Stimulated activated naive B cell treated with anti-CD40 and anti-IgM and Interleukin-4, amounts not matched to agents 10 μg/mL and 1 μg/mL and 100 μg/mL, for 72 hours (primary cell): ENCODE data around the gene RALGDS.
"Not testable (repeated sequence)": the region's sequence is repeated elsewhere in the genome, so short reads cannot be mapped to it uniquely, and the experiment has no call there.

ENCODE experiments used
- ATAC-seq, 2 donors: fragments of 150-1000 bp; cut with Tn5 transposase; replicated peaks; 2 replicates each; pipeline ENCODE4 v1.10.0; 2021; ENCODE audit warnings: moderate library complexity in 1 of 2
- DNase-seq: peaks from one replicate; pipeline ENCODE4 v3.0.0; 2021
- H3K27ac Mint-ChIP-seq: one replicate; pipeline ENCODE4 v1.8.0; 2022; ENCODE audit warnings: mild to moderate bottlenecking, mixed read lengths
- H3K27me3 Mint-ChIP-seq, 2 donors: one replicate each; pipeline ENCODE4 v1.8.0; 2022; ENCODE audit warnings: mixed read lengths in 2 of 2
- H3K36me3 Mint-ChIP-seq, 2 donors: one replicate each; pipeline ENCODE4 v1.8.0; 2022; ENCODE audit warnings: mixed read lengths in 2 of 2, mild to moderate bottlenecking in 1 of 2
- H3K4me1 Mint-ChIP-seq, 2 donors: one replicate each; pipeline ENCODE4 v1.8.0; 2022; ENCODE audit warnings: mixed read lengths in 2 of 2, mild to moderate bottlenecking in 1 of 2
- H3K4me3 Mint-ChIP-seq, 2 donors: one replicate each; pipeline ENCODE4 v1.8.0; 2022; ENCODE audit warnings: mild to moderate bottlenecking in 2 of 2, mixed read lengths in 2 of 2, moderate library complexity in 1 of 2
- H3K9me3 Mint-ChIP-seq, 2 donors: one replicate each; pipeline ENCODE4 v1.8.0; 2022; ENCODE audit warnings: mixed read lengths in 2 of 2, mild to moderate bottlenecking in 1 of 2

Gene RALGDS

DNA sequence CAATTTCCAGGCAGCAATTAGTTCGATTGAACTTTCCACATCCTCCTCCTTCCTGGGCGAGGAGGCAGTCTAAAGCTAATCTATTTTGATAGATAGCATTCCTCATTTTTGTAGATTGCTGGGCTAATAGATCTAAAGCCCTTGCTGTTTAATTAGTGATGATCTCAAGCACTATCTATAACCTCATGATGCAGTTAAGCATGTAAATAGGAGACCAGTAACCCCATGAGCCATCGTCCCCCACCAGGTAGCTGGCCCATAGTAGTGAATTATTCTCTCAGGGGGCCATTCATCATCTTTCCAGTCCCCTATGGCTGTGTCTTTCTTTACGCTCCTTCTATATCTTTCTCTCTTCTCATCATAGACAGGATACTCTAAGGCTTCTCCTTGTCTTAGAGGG, 44.3 kb downstream of the RALGDS start:
- no peak for DNase-seq
- H3K36me3 Mint-ChIP-seq, result peaks cover 0 to 2% of the 10 kb centered on the region in 2 donors
- H3K4me3 Mint-ChIP-seq, result no peak overlapping the region
- H3K9me3 Mint-ChIP-seq, result no peaks in the 10 kb centered on the region
- no peak overlapping the region for H3K27ac Mint-ChIP-seq
- no peaks in the 10 kb centered on the region for H3K4me1 Mint-ChIP-seq
- ATAC-seq, result no peak
- H3K27me3 Mint-ChIP-seq, result peaks cover 7% of the 10 kb centered on the region in 2 donors

DNA sequence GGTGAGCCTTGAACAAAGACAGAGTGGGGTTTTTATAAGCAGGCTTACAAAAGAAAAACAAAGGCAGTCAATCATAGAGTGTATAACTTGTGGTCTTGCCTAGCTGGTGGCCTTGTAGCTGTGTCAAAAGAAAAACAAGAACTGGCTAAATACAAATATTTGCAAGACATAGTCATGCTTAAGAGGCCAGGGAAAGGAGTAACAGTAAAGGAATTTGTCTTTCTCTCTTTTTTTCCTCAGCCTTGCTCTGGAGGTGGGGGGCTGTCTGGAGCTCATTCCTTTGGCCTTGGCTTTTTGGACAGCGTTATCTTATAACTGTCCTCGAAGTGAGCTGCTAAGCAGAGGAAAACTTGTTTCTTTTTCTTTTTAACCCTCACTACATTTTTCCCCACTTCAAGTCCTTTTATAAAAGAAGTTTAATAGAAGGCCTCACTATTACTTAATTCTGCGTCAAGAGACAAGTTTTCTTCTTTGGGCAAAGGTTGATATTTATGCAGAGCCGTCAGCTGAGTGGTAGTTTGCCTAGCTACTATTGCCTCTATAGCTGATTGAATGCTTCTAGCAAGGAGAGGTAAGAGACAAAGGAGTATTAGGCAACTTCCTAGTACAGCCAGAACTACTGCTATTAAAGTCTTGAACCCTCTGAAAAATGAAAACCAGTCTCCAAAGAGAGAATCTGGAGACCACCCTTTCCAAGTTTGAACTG, 45.0 kb downstream of the RALGDS start:
- H3K4me3 Mint-ChIP-seq, result no peak overlapping the region
- H3K36me3 Mint-ChIP-seq, result peaks cover 0 to 3% of the 10 kb centered on the region in 2 donors
- H3K27ac Mint-ChIP-seq, result no peak overlapping the region
- H3K4me1 Mint-ChIP-seq, result no peaks in the 10 kb centered on the region
- peaks cover 7% of the 10 kb centered on the region in 2 donors for H3K27me3 Mint-ChIP-seq
- no peaks in the 10 kb centered on the region for H3K9me3 Mint-ChIP-seq
- ATAC-seq (no peak), DNase-seq (no peak)

DNA sequence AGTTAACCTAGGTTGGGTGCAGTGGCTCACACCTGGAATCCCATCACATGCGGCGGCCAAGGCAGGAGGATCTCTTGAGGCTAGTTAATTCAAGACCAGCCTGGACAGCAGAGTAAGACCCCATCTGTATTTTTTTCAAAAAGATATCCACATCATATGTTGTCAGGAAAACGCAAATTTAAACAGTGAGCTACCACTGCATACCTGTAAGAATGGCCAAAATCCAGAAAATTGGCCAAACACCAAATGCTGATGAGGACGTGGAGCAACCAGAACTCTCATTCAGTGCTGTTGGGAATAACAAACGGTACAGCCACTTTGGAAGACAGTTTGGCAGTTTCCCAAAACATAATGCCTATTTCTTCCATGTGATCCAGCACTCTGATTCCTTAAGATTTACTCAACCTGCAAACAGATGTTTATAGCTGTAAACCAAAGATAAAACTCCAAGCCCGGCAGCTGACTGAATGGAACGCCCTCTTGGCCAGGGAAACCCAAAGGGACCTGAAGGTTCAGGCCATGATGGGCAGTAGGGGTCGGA, 46.9 kb downstream of the RALGDS start:
- Mint-ChIP-seq H3K9me3 (no peaks in the 10 kb centered on the region), H3K27ac (no peak overlapping the region), H3K27me3 (no peaks in the 10 kb centered on the region), H3K4me3 (no peak overlapping the region), H3K36me3 (peaks cover 0 to 6% of the 10 kb centered on the region in 2 donors), H3K4me1 (no peaks in the 10 kb centered on the region)
- DNase-seq, result no peak
- ATAC-seq, result no peak

DNA sequence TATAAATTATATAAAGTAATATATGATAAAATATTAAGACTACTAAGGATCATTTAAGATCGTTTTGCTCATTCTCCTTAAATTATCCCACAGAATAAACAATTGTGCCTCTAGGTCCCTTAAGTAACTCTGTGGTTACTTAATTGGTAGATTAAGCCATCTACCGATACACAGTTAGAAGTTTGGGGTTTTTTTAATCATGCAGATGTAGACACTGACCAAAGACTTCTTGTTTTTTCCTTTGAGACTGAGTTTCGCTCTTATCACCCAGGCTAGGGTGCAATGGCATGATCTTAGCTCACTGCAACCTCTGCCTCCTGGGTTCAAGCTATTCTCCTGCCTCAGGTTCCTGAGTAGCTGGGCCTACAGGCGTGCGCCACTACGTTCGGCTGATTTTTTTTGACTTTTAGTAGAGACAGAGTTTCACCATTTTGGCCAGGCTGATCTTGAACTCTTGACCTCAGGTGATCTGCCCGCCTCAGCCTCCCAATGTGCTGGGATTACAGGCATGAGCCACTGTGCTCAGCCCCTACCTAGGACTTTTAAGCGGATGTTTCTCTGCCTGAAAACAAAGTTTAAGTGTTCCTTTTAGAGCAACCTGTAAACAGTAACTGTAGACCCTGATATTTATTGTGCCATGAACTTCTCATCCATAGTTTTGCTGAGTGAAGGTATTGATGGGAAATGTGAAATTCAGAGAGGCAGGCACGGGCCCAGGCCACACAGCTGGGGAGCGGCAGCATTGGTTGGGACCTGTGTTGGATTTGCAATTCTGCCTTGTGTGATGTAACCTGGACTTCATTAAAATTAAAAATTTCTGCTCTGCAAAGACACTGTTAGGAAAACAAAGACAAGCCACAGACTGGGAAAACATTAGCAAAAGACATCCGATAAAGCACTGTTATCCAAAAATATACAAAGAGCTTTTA, 47.7 kb downstream of the RALGDS start:
- DNase-seq (no peak), ATAC-seq (no peak)
- Mint-ChIP-seq H3K9me3 (no peaks in the 10 kb centered on the region), H3K4me3 (no peak overlapping the region), H3K36me3 (peaks cover 0 to 6% of the 10 kb centered on the region in 2 donors), H3K27ac (no peak overlapping the region), H3K27me3 (no peaks in the 10 kb centered on the region), H3K4me1 (no peaks in the 10 kb centered on the region)

DNA sequence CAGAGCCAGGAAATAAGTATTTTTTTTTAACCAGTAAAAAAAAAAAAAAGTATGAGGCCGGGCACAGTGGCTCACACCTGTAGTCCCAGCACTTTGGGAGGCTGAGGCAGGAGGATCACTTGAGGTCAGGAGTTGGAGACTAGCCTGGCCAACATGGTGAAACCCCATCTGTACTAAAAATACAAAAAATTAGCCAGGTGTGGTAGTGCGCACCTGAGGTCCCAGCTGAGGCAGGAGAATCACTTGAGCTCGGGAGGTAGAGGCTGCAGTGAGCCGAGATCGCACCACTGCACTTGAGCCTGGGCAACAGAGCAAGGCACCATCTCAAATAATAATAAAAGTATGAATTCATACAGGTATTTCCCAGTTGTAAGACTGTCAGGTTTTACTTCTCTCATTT, 48.8 kb downstream of the RALGDS start:
- not testable (repeated sequence) for H3K27ac Mint-ChIP-seq, H3K9me3 Mint-ChIP-seq, DNase-seq, H3K4me1 Mint-ChIP-seq, H3K27me3 Mint-ChIP-seq, H3K36me3 Mint-ChIP-seq, ATAC-seq, H3K4me3 Mint-ChIP-seq

DNA sequence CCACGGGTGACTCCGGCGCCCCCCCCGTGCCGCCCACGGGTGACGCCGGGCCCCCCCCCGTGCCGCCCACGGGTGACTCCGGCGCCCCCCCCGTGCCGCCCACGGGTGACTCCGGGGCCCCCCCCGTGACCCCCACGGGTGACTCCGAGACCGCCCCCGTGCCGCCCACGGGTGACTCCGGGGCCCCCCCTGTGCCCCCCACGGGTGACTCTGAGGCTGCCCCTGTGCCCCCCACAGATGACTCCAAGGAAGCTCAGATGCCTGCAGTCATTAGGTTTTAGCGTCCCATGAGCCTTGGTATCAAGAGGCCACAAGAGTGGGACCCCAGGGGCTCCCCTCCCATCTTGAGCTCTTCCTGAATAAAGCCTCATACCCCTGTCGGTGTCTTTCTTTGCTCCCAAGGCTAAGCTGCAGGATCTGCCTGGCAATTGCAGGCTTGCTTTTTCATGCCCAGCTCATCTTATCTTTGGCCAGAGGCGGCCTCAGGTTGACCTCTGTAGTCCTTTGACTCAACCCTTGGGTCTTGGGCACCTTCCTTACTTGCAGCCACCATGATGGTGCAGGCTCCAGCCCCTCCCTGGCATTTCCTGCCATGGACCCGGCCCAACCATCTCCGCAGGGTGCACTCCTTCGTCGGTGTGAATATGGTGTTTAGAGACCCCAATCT, 49.4 kb downstream of the RALGDS start:
- Mint-ChIP-seq H3K4me1 (no peaks in the 10 kb centered on the region), H3K4me3 (no peak overlapping the region), H3K36me3 (peaks cover 0 to 6% of the 10 kb centered on the region in 2 donors), H3K9me3 (no peaks in the 10 kb centered on the region), H3K27ac (no peak overlapping the region), H3K27me3 (no peaks in the 10 kb centered on the region)
- DNase-seq, result no peak
- ATAC-seq, result no peak

DNA sequence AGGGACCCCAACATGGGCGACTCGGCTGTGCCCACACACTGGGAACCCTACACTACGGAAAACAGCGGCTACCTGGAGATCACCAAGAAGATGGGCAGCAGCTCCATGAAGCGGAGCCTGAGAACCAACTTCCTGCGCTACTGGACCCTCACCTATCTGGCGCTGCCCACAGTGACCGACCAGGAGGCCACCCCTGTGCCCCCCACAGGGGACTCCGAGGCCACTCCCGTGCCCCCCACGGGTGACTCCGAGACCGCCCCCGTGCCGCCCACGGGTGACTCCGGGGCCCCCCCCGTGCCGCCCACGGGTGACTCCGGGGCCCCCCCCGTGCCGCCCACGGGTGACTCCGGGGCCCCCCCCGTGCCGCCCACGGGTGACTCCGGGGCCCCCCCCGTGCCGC, 50.1 kb downstream of the RALGDS start:
- H3K9me3 Mint-ChIP-seq, ATAC-seq, H3K4me1 Mint-ChIP-seq, H3K27ac Mint-ChIP-seq, H3K36me3 Mint-ChIP-seq, H3K4me3 Mint-ChIP-seq, DNase-seq, H3K27me3 Mint-ChIP-seq: not testable (repeated sequence)

DNA sequence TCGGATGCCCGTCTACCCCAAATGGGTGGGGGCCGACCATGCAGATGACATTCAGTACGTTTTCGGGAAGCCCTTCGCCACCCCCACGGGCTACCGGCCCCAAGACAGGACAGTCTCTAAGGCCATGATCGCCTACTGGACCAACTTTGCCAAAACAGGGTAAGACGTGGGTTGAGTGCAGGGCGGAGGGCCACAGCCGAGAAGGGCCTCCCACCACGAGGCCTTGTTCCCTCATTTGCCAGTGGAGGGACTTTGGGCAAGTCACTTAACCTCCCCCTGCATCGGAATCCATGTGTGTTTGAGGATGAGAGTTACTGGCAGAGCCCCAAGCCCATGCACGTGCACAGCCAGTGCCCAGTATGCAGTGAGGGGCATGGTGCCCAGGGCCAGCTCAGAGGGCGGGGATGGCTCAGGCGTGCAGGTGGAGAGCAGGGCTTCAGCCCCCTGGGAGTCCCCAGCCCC, 50.5 kb downstream of the RALGDS start:
- not testable (repeated sequence) for H3K4me3 Mint-ChIP-seq, H3K4me1 Mint-ChIP-seq, H3K36me3 Mint-ChIP-seq, H3K9me3 Mint-ChIP-seq, DNase-seq, H3K27ac Mint-ChIP-seq, ATAC-seq, H3K27me3 Mint-ChIP-seq

DNA sequence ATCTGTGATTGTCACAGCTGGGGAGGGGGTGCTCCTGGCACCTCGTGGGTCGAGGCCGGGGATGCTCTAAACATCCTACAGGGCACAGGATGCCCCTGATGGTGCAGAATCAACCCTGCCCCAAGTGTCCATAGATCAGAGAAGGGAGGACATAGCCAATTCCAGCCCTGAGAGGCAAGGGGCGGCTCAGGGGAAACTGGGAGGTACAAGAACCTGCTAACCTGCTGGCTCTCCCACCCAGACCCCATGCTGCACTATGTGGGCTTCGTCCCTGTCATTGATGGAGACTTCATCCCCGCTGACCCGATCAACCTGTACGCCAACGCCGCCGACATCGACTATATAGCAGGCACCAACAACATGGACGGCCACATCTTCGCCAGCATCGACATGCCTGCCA, 52.6 kb downstream of the RALGDS start:
- not testable (repeated sequence) for DNase-seq, H3K36me3 Mint-ChIP-seq, ATAC-seq, H3K27ac Mint-ChIP-seq, H3K4me3 Mint-ChIP-seq, H3K4me1 Mint-ChIP-seq, H3K27me3 Mint-ChIP-seq, H3K9me3 Mint-ChIP-seq

DNA sequence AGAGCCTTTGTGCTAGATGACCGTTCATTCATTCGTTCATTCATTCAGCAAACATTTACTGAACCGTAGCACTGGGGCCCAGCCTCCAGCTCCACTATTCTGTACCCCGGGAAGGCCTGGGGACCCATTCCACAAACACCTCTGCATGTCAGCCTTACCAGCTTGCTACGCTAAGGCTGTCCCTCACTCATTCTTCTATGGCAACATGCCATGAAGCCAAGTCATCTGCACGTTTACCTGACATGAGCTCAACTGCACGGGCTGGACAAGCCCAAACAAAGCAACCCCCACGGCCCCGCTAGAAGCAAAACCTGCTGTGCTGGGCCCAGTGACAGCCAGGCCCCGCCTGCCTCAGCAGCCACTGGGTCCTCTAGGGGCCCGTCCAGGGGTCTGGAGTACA, 53.2 kb downstream of the RALGDS start:
- Mint-ChIP-seq H3K27me3 (no peaks in the 10 kb centered on the region), H3K9me3 (no peaks in the 10 kb centered on the region), H3K4me1 (no peaks in the 10 kb centered on the region), H3K4me3 (no peak overlapping the region), H3K36me3 (peaks cover 0 to 6% of the 10 kb centered on the region in 2 donors), H3K27ac (no peak overlapping the region)
- ATAC-seq, result no peak
- no peak for DNase-seq

DNA sequence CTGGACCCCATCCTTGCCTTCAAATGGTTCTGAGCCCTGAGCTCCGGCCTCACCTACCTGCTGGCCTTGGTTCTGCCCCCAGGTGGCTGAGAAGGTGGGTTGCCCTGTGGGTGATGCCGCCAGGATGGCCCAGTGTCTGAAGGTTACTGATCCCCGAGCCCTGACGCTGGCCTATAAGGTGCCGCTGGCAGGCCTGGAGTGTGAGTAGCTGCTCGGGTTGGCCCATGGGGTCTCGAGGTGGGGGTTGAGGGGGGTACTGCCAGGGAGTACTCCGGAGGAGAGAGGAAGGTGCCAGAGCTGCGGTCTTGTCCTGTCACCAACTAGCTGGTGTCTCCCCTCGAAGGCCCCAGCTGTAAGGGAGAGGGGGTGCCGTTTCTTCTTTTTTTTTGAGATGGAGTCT, 54.0 kb downstream of the RALGDS start:
- Mint-ChIP-seq H3K9me3 (no peaks in the 10 kb centered on the region), H3K4me1 (no peaks in the 10 kb centered on the region), H3K27ac (no peak overlapping the region), H3K36me3 (peaks cover 0 to 6% of the 10 kb centered on the region in 2 donors), H3K27me3 (no peaks in the 10 kb centered on the region), H3K4me3 (no peak overlapping the region)
- no peak for ATAC-seq
- DNase-seq, result no peak

DNA sequence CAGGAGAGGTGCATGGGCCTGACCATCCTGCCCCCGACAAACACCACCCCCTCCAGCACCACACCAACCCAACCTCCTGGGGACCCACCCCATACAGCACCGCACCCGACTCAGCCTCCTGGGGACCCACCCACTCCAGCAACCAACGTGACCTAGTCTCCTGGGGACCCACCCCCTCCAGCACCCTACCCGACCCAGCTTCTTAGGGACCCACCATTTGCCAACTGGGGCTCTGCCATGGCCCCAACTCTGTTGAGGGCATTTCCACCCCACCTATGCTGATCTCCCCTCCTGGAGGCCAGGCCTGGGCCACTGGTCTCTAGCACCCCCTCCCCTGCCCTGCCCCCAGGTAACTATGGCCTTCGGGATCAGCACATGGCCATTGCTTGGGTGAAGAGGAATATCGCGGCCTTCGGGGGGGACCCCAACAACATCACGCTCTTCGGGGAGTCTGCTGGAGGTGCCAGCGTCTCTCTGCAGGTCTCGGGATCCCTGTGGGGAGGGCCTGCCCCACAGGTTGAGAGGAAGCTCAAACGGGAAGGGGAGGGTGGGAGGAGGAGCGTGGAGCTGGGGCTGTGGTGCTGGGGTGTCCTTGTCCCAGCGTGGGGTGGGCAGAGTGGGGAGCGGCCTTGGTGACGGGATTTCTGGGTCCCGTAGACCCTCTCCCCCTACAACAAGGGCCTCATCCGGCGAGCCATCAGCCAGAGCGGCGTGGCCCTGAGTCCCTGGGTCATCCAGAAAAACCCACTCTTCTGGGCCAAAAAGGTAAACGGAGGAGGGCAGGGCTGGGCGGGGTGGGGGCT, 54.7 kb downstream of the RALGDS start:
- DNase-seq (no peak), ATAC-seq (no peak)
- no peak overlapping the region for H3K4me3 Mint-ChIP-seq
- H3K4me1 Mint-ChIP-seq, result no peaks in the 10 kb centered on the region
- H3K36me3 Mint-ChIP-seq, result peaks cover 0 to 3% of the 10 kb centered on the region in 2 donors
- H3K9me3 Mint-ChIP-seq, result no peaks in the 10 kb centered on the region
- no peaks in the 10 kb centered on the region for H3K27me3 Mint-ChIP-seq
- H3K27ac Mint-ChIP-seq, result no peak overlapping the region

DNA sequence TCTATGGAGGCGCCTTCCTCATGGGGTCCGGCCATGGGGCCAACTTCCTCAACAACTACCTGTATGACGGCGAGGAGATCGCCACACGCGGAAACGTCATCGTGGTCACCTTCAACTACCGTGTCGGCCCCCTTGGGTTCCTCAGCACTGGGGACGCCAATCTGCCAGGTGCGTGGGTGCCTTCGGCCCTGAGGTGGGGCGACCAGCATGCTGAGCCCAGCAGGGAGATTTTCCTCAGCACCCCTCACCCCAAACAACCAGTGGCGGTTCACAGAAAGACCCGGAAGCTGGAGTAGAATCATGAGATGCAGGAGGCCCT, 56.0 kb downstream of the RALGDS start:
- DNase-seq, result no peak
- Mint-ChIP-seq H3K4me3 (no peak overlapping the region), H3K27ac (no peak overlapping the region)

More for the DNA sequence above, 56.0 kb downstream of the RALGDS start:
- ATAC-seq, result no peak
- Mint-ChIP-seq H3K9me3 (no peaks in the 10 kb centered on the region), H3K27me3 (no peaks in the 10 kb centered on the region), H3K36me3 (no peaks in the 10 kb centered on the region), H3K4me1 (peaks cover 2 to 12% of the 10 kb centered on the region in 2 donors)
